Osteocyte (in vitro differentiated cells): ENCODE data around the gene GNB1. TPM values are rescaled to one million over a fixed set of nuclear protein-coding genes. Genes with fewer than 3 reads are reported as not detected.

Experiments
- DNase-seq: peaks from one replicate; pipeline ENCODE4 v3.0.0; 2021; ENCODE audit warnings: mixed read lengths; ENCODE audit not compliant: unreplicated experiment; ENCODE audit errors: extremely low spot score
- H3K27ac Mint-ChIP-seq: one replicate; pipeline ENCODE4 v1.8.0; 2021; ENCODE audit warnings: mild to moderate bottlenecking, mixed read lengths; ENCODE audit not compliant: unreplicated experiment
- H3K27me3 Mint-ChIP-seq: one replicate; pipeline ENCODE4 v1.8.0; 2021; ENCODE audit warnings: mixed read lengths; ENCODE audit not compliant: unreplicated experiment
- H3K36me3 Mint-ChIP-seq: one replicate; pipeline ENCODE4 v1.8.0; 2021; ENCODE audit warnings: mixed read lengths; ENCODE audit not compliant: unreplicated experiment
- H3K4me1 Mint-ChIP-seq: one replicate; pipeline ENCODE4 v1.8.0; 2021; ENCODE audit warnings: mixed read lengths; ENCODE audit not compliant: unreplicated experiment
- H3K4me3 Mint-ChIP-seq: one replicate; pipeline ENCODE4 v1.8.0; 2021; ENCODE audit warnings: mild to moderate bottlenecking, moderate library complexity, mixed read lengths; ENCODE audit not compliant: unreplicated experiment
- H3K9me3 Mint-ChIP-seq: one replicate; pipeline ENCODE4 v1.8.0; 2021; ENCODE audit warnings: mixed read lengths; ENCODE audit not compliant: unreplicated experiment
- total RNA-seq: library from RNA; stranded (reverse); gene quantifications from 2 replicates; pipeline ENCODE4 v1.2.1, GENCODE V29; 2021
- TF ChIP-seq, protein P1 (sequence below): fragments of 200-600 bp; sonication (generic); IDR thresholded peaks from 2 replicates; pipeline ENCODE4 v1.5.0; 2021; ENCODE audit warnings: antibody characterized with exemption, mild to moderate bottlenecking, moderate library complexity

GNB1 gene
- total RNA-seq, 1 donor from 2014 or later = 407 TPM

- Mint-ChIP-seq H3K4me3 (no peak overlapping the region), H3K27me3 (no peaks in the 10 kb centered on the region), H3K9me3 (no peaks in the 10 kb centered on the region), H3K27ac (no peak overlapping the region), H3K36me3 (peaks cover 49% of the 10 kb centered on the region), H3K4me1 (no peaks in the 10 kb centered on the region)
- DNase-seq = no peak
- TF ChIP-seq, protein P1, sequence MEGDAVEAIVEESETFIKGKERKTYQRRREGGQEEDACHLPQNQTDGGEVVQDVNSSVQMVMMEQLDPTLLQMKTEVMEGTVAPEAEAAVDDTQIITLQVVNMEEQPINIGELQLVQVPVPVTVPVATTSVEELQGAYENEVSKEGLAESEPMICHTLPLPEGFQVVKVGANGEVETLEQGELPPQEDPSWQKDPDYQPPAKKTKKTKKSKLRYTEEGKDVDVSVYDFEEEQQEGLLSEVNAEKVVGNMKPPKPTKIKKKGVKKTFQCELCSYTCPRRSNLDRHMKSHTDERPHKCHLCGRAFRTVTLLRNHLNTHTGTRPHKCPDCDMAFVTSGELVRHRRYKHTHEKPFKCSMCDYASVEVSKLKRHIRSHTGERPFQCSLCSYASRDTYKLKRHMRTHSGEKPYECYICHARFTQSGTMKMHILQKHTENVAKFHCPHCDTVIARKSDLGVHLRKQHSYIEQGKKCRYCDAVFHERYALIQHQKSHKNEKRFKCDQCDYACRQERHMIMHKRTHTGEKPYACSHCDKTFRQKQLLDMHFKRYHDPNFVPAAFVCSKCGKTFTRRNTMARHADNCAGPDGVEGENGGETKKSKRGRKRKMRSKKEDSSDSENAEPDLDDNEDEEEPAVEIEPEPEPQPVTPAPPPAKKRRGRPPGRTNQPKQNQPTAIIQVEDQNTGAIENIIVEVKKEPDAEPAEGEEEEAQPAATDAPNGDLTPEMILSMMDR = peak; percentile 27
Observed at GRCh38 chr1:1796466-1796865, 94.4 kb downstream of the GNB1 start.

DNA sequence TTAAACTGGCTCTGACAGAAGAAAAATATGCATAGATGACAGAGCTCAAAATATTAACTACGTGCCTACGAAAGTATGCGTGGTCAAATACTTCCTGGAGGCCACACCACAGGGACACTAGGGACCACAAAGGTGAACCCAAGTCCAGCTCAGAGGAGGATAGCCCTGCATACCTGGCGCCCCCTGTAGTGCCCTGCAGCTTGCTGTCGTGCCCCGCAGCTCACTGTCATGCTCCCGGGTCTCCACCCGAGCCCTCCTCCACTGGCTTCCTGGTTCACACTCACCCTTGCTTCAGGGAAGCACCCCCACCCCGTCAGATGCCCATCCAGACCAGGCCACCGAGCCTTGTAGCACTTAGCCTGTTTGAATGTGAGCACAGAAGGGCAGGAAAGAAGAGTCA lies 95.9 kb downstream of the GNB1 start:
- Mint-ChIP-seq H3K4me1 (no peaks in the 10 kb centered on the region), H3K36me3 (peaks cover 50% of the 10 kb centered on the region)

GRCh38 chr1:1793481-1794244 lies 97.2 kb downstream of the GNB1 start:
- peaks cover 52% of the 10 kb centered on the region for H3K36me3 Mint-ChIP-seq
- TF ChIP-seq, protein P1 = no peak
- no peaks in the 10 kb centered on the region for H3K27me3 Mint-ChIP-seq
- H3K4me1 Mint-ChIP-seq = peaks cover 1% of the 10 kb centered on the region
- peak overlapping the region; percentile 45 for H3K27ac Mint-ChIP-seq
- H3K4me3 Mint-ChIP-seq = no peak overlapping the region
- no peak for DNase-seq
- no peaks in the 10 kb centered on the region for H3K9me3 Mint-ChIP-seq

More for the DNA sequence above, 95.9 kb downstream of the GNB1 start:
- Mint-ChIP-seq H3K4me3 (no peak overlapping the region), H3K9me3 (no peaks in the 10 kb centered on the region), H3K27ac (no peak overlapping the region), H3K27me3 (no peaks in the 10 kb centered on the region)
- no peak for DNase-seq
- TF ChIP-seq, protein P1 = no peak

- Mint-ChIP-seq H3K4me3 (no peak overlapping the region), H3K4me1 (peaks cover 1% of the 10 kb centered on the region), H3K36me3 (peaks cover 56% of the 10 kb centered on the region), H3K27me3 (no peaks in the 10 kb centered on the region), H3K9me3 (no peaks in the 10 kb centered on the region), H3K27ac (peak overlapping the region; percentile 25)
- DNase-seq = no peak
- TF ChIP-seq, protein P1 = peak; percentile 44
Observed at GRCh38 chr1:1788646-1789431, 102.0 kb downstream of the GNB1 start.

GRCh38 chr1:1788136-1788535 lies 102.8 kb downstream of the GNB1 start:
- H3K27ac Mint-ChIP-seq = no peak overlapping the region
- H3K27me3 Mint-ChIP-seq = no peaks in the 10 kb centered on the region
- no peak overlapping the region for H3K4me3 Mint-ChIP-seq
- TF ChIP-seq, protein P1 = no peak
- H3K36me3 Mint-ChIP-seq = peaks cover 49% of the 10 kb centered on the region
- peaks cover 6% of the 10 kb centered on the region for H3K4me1 Mint-ChIP-seq
- H3K9me3 Mint-ChIP-seq = no peaks in the 10 kb centered on the region
- no peak for DNase-seq
